Endothelial cell (in vitro differentiated cells): ENCODE data around the gene IQCB1. TPM values are rescaled to one million over a fixed set of nuclear protein-coding genes. Genes with fewer than 3 reads are reported as not detected.

Experiments
- DNase-seq: peaks from one replicate; pipeline ENCODE4 v3.0.0; 2021; ENCODE audit warnings: low spot score
- H3K27ac Mint-ChIP-seq: one replicate; pipeline ENCODE4 v1.8.0; 2021; ENCODE audit warnings: mixed read lengths, inconsistent platforms; ENCODE audit not compliant: unreplicated experiment
- H3K27me3 Mint-ChIP-seq: one replicate; pipeline ENCODE4 v1.8.0; 2021; ENCODE audit warnings: mild to moderate bottlenecking, moderate library complexity, mixed read lengths, inconsistent platforms; ENCODE audit not compliant: unreplicated experiment
- H3K36me3 Mint-ChIP-seq: one replicate; pipeline ENCODE4 v1.8.0; 2021; ENCODE audit warnings: mild to moderate bottlenecking, low read depth, mixed read lengths, inconsistent platforms; ENCODE audit not compliant: unreplicated experiment
- H3K4me1 Mint-ChIP-seq: one replicate; pipeline ENCODE4 v1.8.0; 2021; ENCODE audit warnings: mild to moderate bottlenecking, mixed read lengths, inconsistent platforms; ENCODE audit not compliant: unreplicated experiment
- H3K4me3 Mint-ChIP-seq: one replicate; pipeline ENCODE4 v1.8.0; 2021; ENCODE audit warnings: mild to moderate bottlenecking, mixed read lengths, inconsistent platforms; ENCODE audit not compliant: unreplicated experiment
- H3K9me3 Mint-ChIP-seq: one replicate; pipeline ENCODE4 v1.8.0; 2021; ENCODE audit warnings: mixed read lengths, inconsistent platforms; ENCODE audit not compliant: unreplicated experiment
- CTCF ChIP-seq: fragments of 200-600 bp; sonication (generic); IDR thresholded peaks from one replicate; pipeline ENCODE4 v1.5.0; 2021; ENCODE audit warnings: antibody characterized with exemption; ENCODE audit not compliant: unreplicated experiment
- total RNA-seq: library from RNA; stranded (reverse); fragmentation: NEBNext Ultra II Directional; extraction: Animal tissue kit (Norgen Biotek cat#: 25700); gene quantifications from one replicate; pipeline ENCODE4 v1.2.1, GENCODE V29; 2021; ENCODE audit not compliant: unreplicated experiment

IQCB1 gene
- total RNA-seq, 1 donor from 2014 or later, result 22.5 TPM

DNA sequence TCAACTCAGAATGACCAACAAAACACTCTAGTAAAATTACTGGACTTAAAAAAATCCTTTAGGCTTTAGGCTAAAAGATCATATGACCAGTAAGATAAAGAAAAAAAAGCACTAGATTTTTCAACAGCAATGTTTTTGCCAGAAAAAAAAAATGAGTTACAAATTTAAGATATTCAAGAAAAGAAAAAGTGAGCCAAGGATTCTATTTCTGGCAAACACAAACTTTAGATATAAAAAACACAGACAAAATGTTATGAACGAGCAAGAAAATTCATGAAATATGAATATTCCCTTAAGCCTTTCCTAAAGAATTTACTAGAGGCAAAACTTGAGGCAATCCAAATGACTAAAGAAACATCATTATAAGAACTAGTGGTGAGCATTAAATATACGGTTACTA lies 94.0 kb downstream of the IQCB1 start:
- Mint-ChIP-seq H3K27me3 (no peaks in the 10 kb centered on the region), H3K27ac (no peak overlapping the region)
- TF ChIP-seq CTCF, result no peak

GRCh38 chr3:121739902-121740301 lies 95.0 kb downstream of the IQCB1 start:
- H3K4me1 Mint-ChIP-seq, result peaks cover 3% of the 10 kb centered on the region
- no peaks in the 10 kb centered on the region for H3K9me3 Mint-ChIP-seq
- no peak for TF ChIP-seq CTCF
- DNase-seq, result no peak
- H3K27me3 Mint-ChIP-seq, result no peaks in the 10 kb centered on the region
- no peak overlapping the region for H3K4me3 Mint-ChIP-seq
- H3K27ac Mint-ChIP-seq, result no peak overlapping the region
- peaks cover 6% of the 10 kb centered on the region for H3K36me3 Mint-ChIP-seq

More for the DNA sequence above, 94.0 kb downstream of the IQCB1 start:
- H3K4me3 Mint-ChIP-seq, result no peak overlapping the region
- peaks cover 6% of the 10 kb centered on the region for H3K36me3 Mint-ChIP-seq
- H3K4me1 Mint-ChIP-seq, result peaks cover 3% of the 10 kb centered on the region
- DNase-seq, result no peak
- H3K9me3 Mint-ChIP-seq, result no peaks in the 10 kb centered on the region

DNA sequence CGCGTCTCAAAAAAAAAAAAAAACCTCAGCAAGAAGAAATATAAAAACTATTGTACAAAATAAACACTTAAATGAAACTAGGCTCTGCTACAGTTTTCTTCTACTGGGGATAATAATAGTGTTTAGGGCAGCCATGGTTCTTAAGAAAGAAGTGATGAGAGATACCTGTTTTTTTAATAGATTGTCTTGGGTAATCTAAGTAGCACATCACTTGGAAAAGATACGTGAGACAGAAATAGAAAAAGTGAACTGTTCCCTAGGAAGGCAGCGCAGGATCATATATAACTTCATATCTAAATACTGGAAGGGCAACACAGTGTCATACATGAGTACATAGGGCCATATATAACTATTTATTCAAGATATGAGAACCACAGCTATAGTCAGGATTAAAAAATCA lies 97.2 kb downstream of the IQCB1 start:
- no peaks in the 10 kb centered on the region for H3K9me3 Mint-ChIP-seq
- H3K4me3 Mint-ChIP-seq, result no peak overlapping the region
- no peak for TF ChIP-seq CTCF
- H3K36me3 Mint-ChIP-seq, result peaks cover 6% of the 10 kb centered on the region
- H3K27me3 Mint-ChIP-seq, result no peaks in the 10 kb centered on the region
- peaks cover 3% of the 10 kb centered on the region for H3K4me1 Mint-ChIP-seq
- no peak for DNase-seq
- no peak overlapping the region for H3K27ac Mint-ChIP-seq

GRCh38 chr3:121736112-121736511 lies 98.7 kb downstream of the IQCB1 start:
- Mint-ChIP-seq H3K4me1 (peaks cover 11% of the 10 kb centered on the region), H3K27ac (peak overlapping the region; percentile 61), H3K36me3 (peaks cover 3% of the 10 kb centered on the region), H3K4me3 (no peak overlapping the region), H3K27me3 (no peaks in the 10 kb centered on the region), H3K9me3 (no peaks in the 10 kb centered on the region)
- TF ChIP-seq CTCF, result no peak
- DNase-seq, result no peak

GRCh38 chr3:121735047-121735696 lies 99.7 kb downstream of the IQCB1 start:
- no peak for TF ChIP-seq CTCF
- H3K36me3 Mint-ChIP-seq, result peaks cover 3% of the 10 kb centered on the region
- no peak overlapping the region for H3K27ac Mint-ChIP-seq
- peaks cover 19% of the 10 kb centered on the region for H3K4me1 Mint-ChIP-seq
- no peaks in the 10 kb centered on the region for H3K27me3 Mint-ChIP-seq
- DNase-seq, result no peak
- H3K4me3 Mint-ChIP-seq, result no peak overlapping the region
- H3K9me3 Mint-ChIP-seq, result no peaks in the 10 kb centered on the region
